Activated CD8-positive, alpha-beta T cell treated with anti-CD3 and anti-CD28 coated beads for 36 hours (primary cell): ENCODE measurements around the gene B3GAT2. TPM values are rescaled to one million over a fixed set of nuclear protein-coding genes. Genes with fewer than 3 reads are reported as not detected.

ENCODE experiments used
- ATAC-seq: fragments of 200-7000 bp; cut with Tn5 transposase; one replicate; pipeline ENCODE4 v1.10.0; 2021; ENCODE audit warnings: mild to moderate bottlenecking, moderate library complexity
- CTCF ChIA-PET: fragments of 350-600 bp; sonication (Branson Sonifier 250); formaldehyde crosslinking; loops from one replicate; lab custom pipeline; 2021; ENCODE audit warnings: antibody characterized with exemption; lab: Charles Lee
- POLR2A ChIA-PET: fragments of 350-600 bp; sonication (Branson Sonifier 250); formaldehyde crosslinking; loops from one replicate; lab custom pipeline; 2021; ENCODE audit warnings: antibody characterized with exemption; lab: Charles Lee
- DNase-seq: peaks from one replicate; pipeline ENCODE4 v3.0.0-alpha.2; 2020
- H3K27ac Mint-ChIP-seq: one replicate; pipeline ENCODE4 v1.8.0; 2021; ENCODE audit warnings: mild to moderate bottlenecking, mixed read lengths
- H3K27me3 Mint-ChIP-seq: one replicate; pipeline ENCODE4 v1.8.0; 2021; ENCODE audit warnings: mixed read lengths
- H3K36me3 Mint-ChIP-seq: one replicate; pipeline ENCODE4 v1.8.0; 2021; ENCODE audit warnings: low read depth, mixed read lengths
- H3K4me1 Mint-ChIP-seq: one replicate; pipeline ENCODE4 v1.8.0; 2021; ENCODE audit warnings: low read depth, mixed read lengths
- H3K4me3 Mint-ChIP-seq: one replicate; pipeline ENCODE4 v1.8.0; 2021; ENCODE audit warnings: mild to moderate bottlenecking, moderate library complexity, mixed read lengths
- H3K9me3 Mint-ChIP-seq: one replicate; pipeline ENCODE4 v1.8.0; 2021; ENCODE audit warnings: mixed read lengths
- intact Hi-C: fragments of 100-400 bp; cut with micrococcal nuclease; formaldehyde crosslinking; loops from one replicate; pipeline ENCODE4 v1.10.0; 2022
- total RNA-seq, 2 experiments: library from RNA; stranded (reverse); gene quantifications; one replicate each; pipeline ENCODE4 v1.2.3, GENCODE V29; 2021
- TF ChIP-seq, protein P1 (sequence below): fragments of 200-600 bp; IDR thresholded peaks from one replicate; pipeline ENCODE4 v1.8.0; 2022; ENCODE audit warnings: antibody characterized with exemption, mild to moderate bottlenecking

Gene B3GAT2
- total RNA-seq, 2 experiments from 2014 or later, result 0.04 TPM; not detected in 1

DNA sequence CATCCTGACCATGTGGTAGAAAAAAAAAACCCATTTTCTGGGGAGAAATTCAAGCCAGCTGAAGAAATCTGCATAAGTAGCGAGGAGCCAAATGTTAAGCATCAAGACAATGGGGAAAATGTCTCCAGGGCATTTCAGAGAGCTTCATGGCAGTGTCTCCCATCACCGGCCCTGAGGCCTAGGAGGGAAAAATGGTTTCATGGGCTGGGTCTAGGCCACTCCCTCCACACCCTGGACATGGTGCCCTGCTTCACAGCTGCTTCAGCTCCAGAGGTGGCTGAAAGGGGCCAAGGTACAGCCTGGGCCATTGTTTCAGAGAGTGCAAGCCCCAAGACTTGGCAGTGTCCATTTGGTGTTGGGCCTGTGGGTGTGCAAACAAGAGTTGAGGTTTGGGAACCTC is 34.4 kb upstream of the B3GAT2 start:
- DNase-seq (no peak), ATAC-seq (no peak)
- intact Hi-C loops, result no loop called here
- Mint-ChIP-seq H3K36me3 (no peaks in the 10 kb centered on the region), H3K4me1 (no peaks in the 10 kb centered on the region), H3K27me3 (peaks cover 10% of the 10 kb centered on the region), H3K27ac (no peak overlapping the region), H3K9me3 (no peaks in the 10 kb centered on the region), H3K4me3 (no peak overlapping the region)
- ChIA-PET POLR2A (no interaction called here), CTCF (no interaction called here)
- TF ChIP-seq, protein P1, sequence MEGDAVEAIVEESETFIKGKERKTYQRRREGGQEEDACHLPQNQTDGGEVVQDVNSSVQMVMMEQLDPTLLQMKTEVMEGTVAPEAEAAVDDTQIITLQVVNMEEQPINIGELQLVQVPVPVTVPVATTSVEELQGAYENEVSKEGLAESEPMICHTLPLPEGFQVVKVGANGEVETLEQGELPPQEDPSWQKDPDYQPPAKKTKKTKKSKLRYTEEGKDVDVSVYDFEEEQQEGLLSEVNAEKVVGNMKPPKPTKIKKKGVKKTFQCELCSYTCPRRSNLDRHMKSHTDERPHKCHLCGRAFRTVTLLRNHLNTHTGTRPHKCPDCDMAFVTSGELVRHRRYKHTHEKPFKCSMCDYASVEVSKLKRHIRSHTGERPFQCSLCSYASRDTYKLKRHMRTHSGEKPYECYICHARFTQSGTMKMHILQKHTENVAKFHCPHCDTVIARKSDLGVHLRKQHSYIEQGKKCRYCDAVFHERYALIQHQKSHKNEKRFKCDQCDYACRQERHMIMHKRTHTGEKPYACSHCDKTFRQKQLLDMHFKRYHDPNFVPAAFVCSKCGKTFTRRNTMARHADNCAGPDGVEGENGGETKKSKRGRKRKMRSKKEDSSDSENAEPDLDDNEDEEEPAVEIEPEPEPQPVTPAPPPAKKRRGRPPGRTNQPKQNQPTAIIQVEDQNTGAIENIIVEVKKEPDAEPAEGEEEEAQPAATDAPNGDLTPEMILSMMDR, result no peak

GRCh38 chr6:70985156-70985555 is 28.3 kb upstream of the B3GAT2 start:
- no peaks in the 10 kb centered on the region for H3K9me3 Mint-ChIP-seq
- no peak overlapping the region for H3K4me3 Mint-ChIP-seq
- ChIA-PET POLR2A (no interaction called here), CTCF (no interaction called here)
- no peak for ATAC-seq
- TF ChIP-seq, protein P1, result no peak
- DNase-seq, result no peak
- no peak overlapping the region for H3K27ac Mint-ChIP-seq
- H3K27me3 Mint-ChIP-seq, result peaks cover 4% of the 10 kb centered on the region
- H3K4me1 Mint-ChIP-seq, result no peaks in the 10 kb centered on the region
- H3K36me3 Mint-ChIP-seq, result no peaks in the 10 kb centered on the region
- intact Hi-C loops, result no loop called here

GRCh38 chr6:70982747-70983146 is 25.9 kb upstream of the B3GAT2 start:
- Mint-ChIP-seq H3K9me3 (peaks cover 2% of the 10 kb centered on the region), H3K27ac (no peak overlapping the region), H3K4me3 (no peak overlapping the region), H3K36me3 (no peaks in the 10 kb centered on the region), H3K27me3 (peaks cover 7% of the 10 kb centered on the region), H3K4me1 (no peaks in the 10 kb centered on the region)
- TF ChIP-seq, protein P1, result no peak
- ChIA-PET CTCF (no interaction called here), POLR2A (no interaction called here)
- no peak for DNase-seq
- intact Hi-C loops, result no loop called here
- ATAC-seq, result no peak

DNA sequence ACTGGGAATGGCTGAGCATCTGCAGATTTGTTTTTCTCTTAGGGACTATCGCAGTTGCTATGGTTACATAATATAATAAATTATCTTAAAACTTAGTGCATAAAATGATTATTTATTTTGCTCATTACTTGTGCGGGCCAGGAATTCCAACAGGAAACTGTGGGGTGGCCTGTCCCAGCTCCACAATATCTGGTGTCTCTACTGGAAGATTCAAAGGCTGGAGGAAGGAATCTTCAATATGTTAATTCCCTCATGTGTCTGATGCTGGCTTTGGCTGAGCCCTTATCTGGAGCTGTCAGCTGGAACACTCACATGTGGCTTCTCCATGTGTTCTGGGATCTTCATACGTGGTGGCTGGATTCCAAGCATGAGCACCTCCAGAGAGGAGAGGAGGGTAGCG is 23.9 kb upstream of the B3GAT2 start:
- peaks cover 17% of the 10 kb centered on the region for H3K27me3 Mint-ChIP-seq
- no peak overlapping the region for H3K4me3 Mint-ChIP-seq
- peaks cover 2% of the 10 kb centered on the region for H3K9me3 Mint-ChIP-seq
- DNase-seq (no peak), ATAC-seq (no peak)
- H3K27ac Mint-ChIP-seq, result no peak overlapping the region
- intact Hi-C loops, result no loop called here
- ChIA-PET CTCF (no interaction called here), POLR2A (no interaction called here)
- TF ChIP-seq, protein P1, result no peak
- H3K36me3 Mint-ChIP-seq, result no peaks in the 10 kb centered on the region
- H3K4me1 Mint-ChIP-seq, result no peaks in the 10 kb centered on the region

GRCh38 chr6:70973604-70974003 is 16.7 kb upstream of the B3GAT2 start:
- intact Hi-C loops, result no loop called here
- no peak for DNase-seq
- peaks cover 30% of the 10 kb centered on the region for H3K27me3 Mint-ChIP-seq
- POLR2A ChIA-PET, result no interaction called here
- CTCF ChIA-PET, result no interaction called here
- no peak for ATAC-seq
- H3K4me3 Mint-ChIP-seq, result no peak overlapping the region
- no peaks in the 10 kb centered on the region for H3K9me3 Mint-ChIP-seq
- H3K4me1 Mint-ChIP-seq, result no peaks in the 10 kb centered on the region
- no peaks in the 10 kb centered on the region for H3K36me3 Mint-ChIP-seq
- no peak overlapping the region for H3K27ac Mint-ChIP-seq
- TF ChIP-seq, protein P1, result no peak
